HEK293T (cell line): ENCODE data around the gene TACO1.

ENCODE experiments used
- BHLHE40 ChIP-seq: fragments of 450-650 bp; IDR thresholded peaks from 2 replicates; pipeline ENCODE4 v1.6.1; 2016; ENCODE audit warnings: mild to moderate bottlenecking, moderate library complexity, borderline replicate concordance
- CTBP1 ChIP-seq: fragments of 450-650 bp; IDR thresholded peaks from 2 replicates; pipeline ENCODE4 v1.6.1; 2016; ENCODE audit warnings: borderline replicate concordance
- FOXA1 ChIP-seq: fragments of 450-650 bp; IDR thresholded peaks from 2 replicates; pipeline ENCODE4 v1.6.1; 2016; ENCODE audit warnings: mild to moderate bottlenecking
- FOXM1 ChIP-seq: fragments of 450-650 bp; IDR thresholded peaks from 2 replicates; pipeline ENCODE4 v1.6.1; 2017; ENCODE audit warnings: mild to moderate bottlenecking, borderline replicate concordance
- HDGF ChIP-seq: fragments of 450-650 bp; IDR thresholded peaks from 2 replicates; pipeline ENCODE4 v1.6.1; 2017; ENCODE audit warnings: antibody characterized with exemption, borderline replicate concordance
- L3MBTL2 ChIP-seq: fragments of 450-650 bp; conservative IDR thresholded peaks from 2 replicates; pipeline ENCODE4 v1.6.1; 2016; ENCODE audit warnings: mild to moderate bottlenecking
- LEF1 ChIP-seq: fragments of 450-650 bp; IDR thresholded peaks from 2 replicates; pipeline ENCODE4 v1.6.1; 2017; ENCODE audit warnings: mild to moderate bottlenecking, borderline replicate concordance
- PKNOX1 ChIP-seq: fragments of 450-650 bp; IDR thresholded peaks from 2 replicates; pipeline ENCODE4 v1.6.1; 2016
- SP1 ChIP-seq: fragments of 450-650 bp; IDR thresholded peaks from 2 replicates; pipeline ENCODE4 v1.6.1; 2017
- SUZ12 ChIP-seq: fragments of 450-650 bp; IDR thresholded peaks from 2 replicates; pipeline ENCODE4 v1.6.1; 2016; ENCODE audit warnings: mild to moderate bottlenecking
- TARDBP ChIP-seq: fragments of 450-650 bp; IDR thresholded peaks from 2 replicates; pipeline ENCODE4 v1.6.1; 2016

DNA sequence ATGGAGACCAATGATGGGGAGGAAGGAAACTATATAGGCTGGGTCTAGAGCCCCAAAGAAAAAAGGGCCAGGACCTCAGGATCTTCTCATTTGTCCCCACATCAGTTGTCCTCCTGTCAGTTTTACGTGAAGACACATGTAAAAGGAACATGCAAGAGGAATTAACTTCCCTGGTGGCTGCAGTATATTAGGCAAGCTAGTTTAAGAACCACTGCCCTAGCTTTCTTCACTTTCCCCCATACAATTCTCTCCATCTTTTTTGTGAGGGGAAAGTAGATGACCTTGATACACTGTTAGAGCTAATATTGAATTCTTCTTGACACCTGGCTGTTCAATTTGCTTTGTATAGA, 23.8 kb downstream of the TACO1 start:
- TF ChIP-seq FOXM1 (no peak), SP1 (no peak), BHLHE40 (no peak), L3MBTL2 (no peak), FOXA1 (no peak), LEF1 (no peak), PKNOX1 (no peak), SUZ12 (no peak), HDGF (no peak), TARDBP (no peak), CTBP1 (no peak)
